Astrocyte (in vitro differentiated cells and primary cell): ENCODE data around the gene PLAC1.

Source experiments
- EZH2 ChIP-seq: IDR thresholded peaks from 2 replicates; pipeline ENCODE4 v1.6.1; 2012; ENCODE audit warnings: mild to moderate bottlenecking, low read length, inconsistent platforms; ENCODE audit not compliant: insufficient read depth
- TF ChIP-seq, protein P1 (sequence below): IDR thresholded peaks from 2 replicates; pipeline ENCODE4 v1.5.1; 2011; ENCODE audit warnings: low read depth, mild to moderate bottlenecking, inconsistent platforms, low read length, moderate library complexity; ENCODE audit not compliant: insufficient read depth

DNA sequence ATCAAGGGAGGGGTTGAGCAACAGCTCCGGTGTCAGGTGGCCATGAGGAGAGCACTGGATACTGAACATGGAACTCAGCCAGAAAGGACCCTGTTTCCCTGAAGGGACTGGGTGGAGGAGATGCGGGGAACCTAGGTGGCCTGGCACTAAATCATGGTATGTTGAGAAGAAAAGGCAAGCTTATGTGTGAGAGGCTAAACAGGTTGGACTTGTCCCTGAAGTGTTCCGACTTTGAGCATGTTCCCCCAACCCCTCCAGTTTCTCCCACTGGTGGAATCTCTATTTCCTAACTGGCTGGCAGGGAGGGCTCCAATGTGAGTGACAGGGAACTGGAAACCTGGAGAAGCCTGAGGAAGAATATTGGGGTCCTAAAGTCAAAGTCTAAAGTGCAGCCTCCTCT lies 69.5 kb downstream of the PLAC1 start:
- TF ChIP-seq, protein P1, sequence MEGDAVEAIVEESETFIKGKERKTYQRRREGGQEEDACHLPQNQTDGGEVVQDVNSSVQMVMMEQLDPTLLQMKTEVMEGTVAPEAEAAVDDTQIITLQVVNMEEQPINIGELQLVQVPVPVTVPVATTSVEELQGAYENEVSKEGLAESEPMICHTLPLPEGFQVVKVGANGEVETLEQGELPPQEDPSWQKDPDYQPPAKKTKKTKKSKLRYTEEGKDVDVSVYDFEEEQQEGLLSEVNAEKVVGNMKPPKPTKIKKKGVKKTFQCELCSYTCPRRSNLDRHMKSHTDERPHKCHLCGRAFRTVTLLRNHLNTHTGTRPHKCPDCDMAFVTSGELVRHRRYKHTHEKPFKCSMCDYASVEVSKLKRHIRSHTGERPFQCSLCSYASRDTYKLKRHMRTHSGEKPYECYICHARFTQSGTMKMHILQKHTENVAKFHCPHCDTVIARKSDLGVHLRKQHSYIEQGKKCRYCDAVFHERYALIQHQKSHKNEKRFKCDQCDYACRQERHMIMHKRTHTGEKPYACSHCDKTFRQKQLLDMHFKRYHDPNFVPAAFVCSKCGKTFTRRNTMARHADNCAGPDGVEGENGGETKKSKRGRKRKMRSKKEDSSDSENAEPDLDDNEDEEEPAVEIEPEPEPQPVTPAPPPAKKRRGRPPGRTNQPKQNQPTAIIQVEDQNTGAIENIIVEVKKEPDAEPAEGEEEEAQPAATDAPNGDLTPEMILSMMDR, result no peak
- TF ChIP-seq EZH2, result no peak
